MG63 (cell line): ENCODE results near the gene SMAD3. TPM values are rescaled to one million over a fixed set of nuclear protein-coding genes. Genes with fewer than 3 reads are reported as not detected.

Source experiments
- DNase-seq: peaks from one replicate; pipeline ENCODE4 v3.0.0-alpha.2; 2020
- H3K27me3 ChIP-seq: fragments of 250-450 bp; sonication (Bioruptor Pico); 2 replicates; pipeline ENCODE4 v1.5.1; 2020; ENCODE audit warnings: mild to moderate bottlenecking, moderate library complexity
- H3K36me3 ChIP-seq: fragments of 250-450 bp; sonication (Bioruptor Pico); 2 replicates; pipeline ENCODE4 v1.5.1; 2020; ENCODE audit warnings: mild to moderate bottlenecking, moderate library complexity
- H3K4me3 ChIP-seq: fragments of 250-450 bp; sonication (Bioruptor Pico); 2 replicates; pipeline ENCODE4 v1.5.1; 2020; ENCODE audit warnings: mild to moderate bottlenecking, moderate library complexity
- H3K9me3 ChIP-seq: fragments of 250-450 bp; sonication (Bioruptor Pico); 2 replicates; pipeline ENCODE4 v1.5.1; 2020; ENCODE audit warnings: mild to moderate bottlenecking, moderate library complexity
- total RNA-seq: library from RNA; depleted of rRNA; stranded (reverse); fragments of >200 nt; shearing (Covaris generic); gene quantifications from 2 replicates; pipeline ENCODE4 v1.2.3, GENCODE V29; 2014; ENCODE audit warnings: low replicate concordance

Gene SMAD3
- total RNA-seq, 1 experiment from 2014 or later = 38.2 TPM

DNA sequence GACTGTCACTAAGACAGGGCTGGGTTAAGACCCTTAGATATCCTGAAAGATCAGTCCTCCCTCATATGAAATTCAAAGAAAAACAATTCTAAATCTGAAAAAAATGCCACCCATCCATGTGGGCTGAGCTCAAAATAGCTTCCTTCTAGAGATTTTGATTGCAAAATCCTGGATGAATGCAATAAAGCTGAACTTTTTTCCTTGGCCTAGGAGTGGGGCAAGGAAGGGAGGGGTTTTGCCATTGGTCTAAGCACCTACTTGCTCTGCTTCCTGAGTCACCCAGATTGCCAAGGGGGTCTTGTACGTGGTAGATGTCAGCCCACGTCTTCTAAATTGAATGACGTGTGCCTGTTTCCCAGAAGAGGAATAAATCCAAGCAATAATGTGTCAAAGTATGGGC lies 15.3 kb upstream of the SMAD3 start:
- DNase-seq = peak; percentile 61
- no peaks in the 10 kb centered on the region for H3K9me3 ChIP-seq
- no peak overlapping the region for H3K4me3 ChIP-seq
- H3K27me3 ChIP-seq = no peaks in the 10 kb centered on the region
- peaks cover 3% of the 10 kb centered on the region; the same call in 1 of the 2 replicates for H3K36me3 ChIP-seq

DNA sequence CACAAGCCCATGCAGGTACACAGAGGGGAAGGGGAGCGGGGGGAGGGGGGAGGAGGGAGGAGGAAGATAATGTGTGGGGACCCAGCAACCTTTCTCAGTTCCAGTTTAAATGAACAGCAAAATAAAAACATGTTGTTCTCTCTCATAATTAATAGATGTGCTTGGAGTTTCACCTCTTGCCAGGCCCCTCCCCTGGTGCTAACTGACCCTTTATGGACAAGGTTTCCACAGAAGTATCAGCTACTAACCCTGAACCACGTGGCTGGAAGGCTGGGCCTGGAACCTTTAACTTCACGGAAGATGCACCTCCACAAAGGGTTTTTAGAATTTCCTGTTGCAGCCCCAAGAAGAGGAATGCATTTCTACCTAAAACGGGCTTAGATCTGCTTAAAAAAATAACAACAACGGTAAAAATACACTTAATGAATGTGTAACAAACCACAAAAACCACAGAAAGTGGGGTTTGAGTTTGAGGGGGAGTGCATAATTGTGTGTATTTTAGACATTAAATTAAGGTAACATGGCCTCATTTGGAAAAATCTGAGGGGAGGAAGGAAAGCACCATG lies 14.8 kb upstream of the SMAD3 start:
- no peaks in the 10 kb centered on the region for H3K27me3 ChIP-seq
- H3K4me3 ChIP-seq = no peak overlapping the region
- no peaks in the 10 kb centered on the region for H3K9me3 ChIP-seq
- peaks cover 3% of the 10 kb centered on the region; the same call in 1 of the 2 replicates for H3K36me3 ChIP-seq
- DNase-seq = no peak

DNA sequence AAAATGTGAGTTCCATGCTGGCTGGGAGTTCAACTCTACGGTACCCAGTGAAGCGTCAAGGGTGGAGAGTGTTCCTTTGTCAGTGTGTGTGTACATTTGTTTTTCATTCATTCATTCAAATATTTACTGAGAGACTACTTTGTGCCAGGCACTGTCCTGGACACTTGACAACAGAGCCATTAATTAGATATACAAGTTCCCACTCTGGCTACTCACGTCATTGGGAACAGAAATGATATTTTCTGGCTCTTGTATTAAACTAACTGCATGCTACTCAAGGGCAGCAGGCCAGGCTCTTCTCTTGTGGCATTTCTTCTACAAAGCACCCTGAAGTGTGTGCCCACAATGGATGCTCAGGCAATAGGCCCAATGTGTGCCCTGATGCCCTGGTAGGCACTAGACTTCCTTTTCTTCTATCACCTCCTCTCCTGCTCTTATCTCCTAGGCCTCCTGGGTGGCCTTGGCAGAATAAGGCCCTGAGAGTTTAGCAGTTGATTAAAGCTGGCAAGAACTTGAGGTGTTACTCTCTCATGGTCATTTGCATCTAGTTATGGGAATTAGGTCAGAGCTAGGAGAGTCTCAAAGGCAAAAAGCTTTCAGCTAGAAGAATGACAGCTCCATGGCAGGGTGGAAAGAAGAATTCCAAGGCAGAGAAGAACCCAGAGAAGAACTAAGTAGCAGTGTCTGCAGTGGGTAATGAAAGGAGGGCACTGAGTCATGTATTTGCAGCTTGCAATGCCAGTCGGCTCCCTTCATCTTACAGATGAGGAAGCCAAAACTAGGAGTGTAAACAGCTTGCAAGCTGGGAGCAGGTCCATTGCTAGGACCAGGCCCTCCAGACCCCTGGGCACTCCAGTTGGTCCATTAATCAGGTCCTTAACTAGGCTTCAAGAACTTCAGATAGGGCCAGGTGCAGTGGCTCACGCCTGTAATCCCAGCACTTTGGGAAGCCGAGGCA lies 14.0 kb upstream of the SMAD3 start:
- peaks cover 3% of the 10 kb centered on the region; the same call in 1 of the 2 replicates for H3K36me3 ChIP-seq
- H3K9me3 ChIP-seq = no peaks in the 10 kb centered on the region
- no peak overlapping the region for H3K4me3 ChIP-seq
- DNase-seq = no peak
- H3K27me3 ChIP-seq = no peaks in the 10 kb centered on the region

DNA sequence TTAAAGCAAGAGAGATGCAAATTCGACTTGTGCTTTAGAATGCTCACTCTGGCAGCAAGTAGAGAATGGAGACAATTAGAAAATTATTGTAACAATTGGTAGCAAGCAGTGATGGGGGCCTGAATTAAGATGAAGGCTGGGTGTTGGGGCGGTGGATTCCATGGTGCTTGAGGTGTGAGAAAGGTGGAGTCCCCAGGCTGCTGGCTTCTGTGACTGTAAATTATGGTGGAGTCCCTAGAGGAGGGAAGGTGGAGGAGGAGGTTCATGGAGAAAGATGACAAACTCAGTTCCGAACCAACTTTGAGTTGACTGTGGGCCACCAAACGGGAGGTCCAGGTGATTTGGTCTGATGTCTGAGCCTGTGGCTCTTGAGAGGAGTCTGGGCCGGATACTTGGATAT lies 10.7 kb upstream of the SMAD3 start:
- no peaks in the 10 kb centered on the region for H3K27me3 ChIP-seq
- no peaks in the 10 kb centered on the region for H3K9me3 ChIP-seq
- DNase-seq = no peak
- peaks cover 3% of the 10 kb centered on the region; the same call in 1 of the 2 replicates for H3K36me3 ChIP-seq
- no peak overlapping the region for H3K4me3 ChIP-seq

DNA sequence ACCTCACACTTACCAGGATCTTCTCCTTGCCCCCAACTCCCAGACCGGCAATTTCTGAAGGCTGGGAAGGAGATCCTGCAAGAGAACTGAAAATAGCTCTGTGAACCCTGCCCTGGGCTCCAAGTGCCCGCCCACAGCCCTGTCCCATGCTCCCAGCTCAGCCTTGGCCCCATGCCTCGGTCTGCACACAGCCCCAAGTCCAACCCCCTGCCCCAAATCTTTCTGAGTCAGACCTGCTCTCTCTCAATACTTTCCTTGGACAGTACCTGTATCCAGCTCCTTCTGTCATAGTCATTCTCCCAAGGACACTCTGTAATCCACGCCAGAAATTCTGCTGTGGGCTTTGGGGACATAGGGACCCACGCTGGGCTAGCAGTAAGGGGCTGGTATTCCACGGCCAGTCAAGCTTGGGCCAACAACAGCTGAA lies 6.3 kb upstream of the SMAD3 start:
- Histone ChIP-seq H3K4me3 (peak overlapping the region; percentile 13), H3K36me3 (no peaks in the 10 kb centered on the region), H3K27me3 (no peaks in the 10 kb centered on the region), H3K9me3 (no peaks in the 10 kb centered on the region)
- peak; percentile 77 for DNase-seq

DNA sequence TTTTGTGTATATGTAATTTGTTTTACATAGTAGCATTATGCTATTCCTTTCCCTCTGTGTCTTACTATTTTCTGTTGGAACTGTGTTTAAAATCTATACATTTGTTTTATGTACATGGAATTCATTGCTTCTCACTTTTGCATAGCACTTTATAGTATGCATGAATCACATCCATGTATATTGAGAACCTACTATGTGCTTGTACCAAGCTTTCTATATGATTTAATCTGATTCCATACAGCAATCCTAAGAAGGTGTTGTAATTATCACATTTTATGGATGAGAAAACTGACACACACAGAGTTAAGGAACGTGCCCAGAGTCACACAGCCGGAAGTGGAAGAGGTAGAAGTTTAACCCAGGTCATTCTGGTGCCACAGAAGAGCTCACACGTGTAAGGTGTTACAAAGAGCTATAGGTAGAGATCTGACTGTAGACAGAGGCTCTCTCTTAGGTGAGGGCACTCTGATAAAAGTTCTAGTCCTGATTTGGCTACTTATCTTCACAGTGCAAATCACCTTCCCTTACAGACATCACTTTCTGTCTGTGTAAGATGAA lies 3.5 kb upstream of the SMAD3 start:
- Histone ChIP-seq H3K9me3 (no peaks in the 10 kb centered on the region), H3K4me3 (no peak overlapping the region), H3K36me3 (peaks cover 8% of the 10 kb centered on the region), H3K27me3 (no peaks in the 10 kb centered on the region)
- no peak for DNase-seq

DNA sequence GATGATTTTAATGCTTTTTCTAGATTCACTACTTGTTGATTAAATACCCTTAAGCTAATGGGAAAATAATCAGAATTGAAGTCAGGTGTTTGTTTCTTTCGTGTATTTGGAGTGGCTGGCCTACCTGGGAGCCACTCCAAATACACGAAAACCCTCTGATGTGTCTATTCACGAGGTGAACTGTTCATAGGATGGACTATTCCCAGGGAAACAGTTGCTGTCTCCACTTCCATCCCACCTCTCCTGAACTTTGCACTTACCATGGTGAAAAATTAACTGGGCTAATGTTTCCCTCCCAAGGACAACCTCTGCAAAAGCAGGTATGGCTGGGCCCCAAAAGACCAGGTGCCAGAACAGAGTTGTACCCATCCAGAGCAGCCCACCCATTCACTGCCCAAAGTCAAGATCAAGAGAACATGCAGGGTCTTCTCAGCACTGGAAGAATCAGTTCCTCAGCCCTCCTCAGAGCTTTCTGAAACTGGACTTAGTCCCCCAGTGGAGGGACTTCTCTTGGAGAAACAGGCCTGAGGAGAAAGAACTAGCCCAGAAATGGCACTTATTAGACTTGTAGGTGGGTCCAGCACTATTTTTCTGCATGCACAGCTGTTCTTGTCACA lies 2.9 kb upstream of the SMAD3 start:
- no peaks in the 10 kb centered on the region for H3K9me3 ChIP-seq
- H3K4me3 ChIP-seq = no peak overlapping the region
- no peaks in the 10 kb centered on the region for H3K27me3 ChIP-seq
- DNase-seq = no peak
- H3K36me3 ChIP-seq = peaks cover 13% of the 10 kb centered on the region

DNA sequence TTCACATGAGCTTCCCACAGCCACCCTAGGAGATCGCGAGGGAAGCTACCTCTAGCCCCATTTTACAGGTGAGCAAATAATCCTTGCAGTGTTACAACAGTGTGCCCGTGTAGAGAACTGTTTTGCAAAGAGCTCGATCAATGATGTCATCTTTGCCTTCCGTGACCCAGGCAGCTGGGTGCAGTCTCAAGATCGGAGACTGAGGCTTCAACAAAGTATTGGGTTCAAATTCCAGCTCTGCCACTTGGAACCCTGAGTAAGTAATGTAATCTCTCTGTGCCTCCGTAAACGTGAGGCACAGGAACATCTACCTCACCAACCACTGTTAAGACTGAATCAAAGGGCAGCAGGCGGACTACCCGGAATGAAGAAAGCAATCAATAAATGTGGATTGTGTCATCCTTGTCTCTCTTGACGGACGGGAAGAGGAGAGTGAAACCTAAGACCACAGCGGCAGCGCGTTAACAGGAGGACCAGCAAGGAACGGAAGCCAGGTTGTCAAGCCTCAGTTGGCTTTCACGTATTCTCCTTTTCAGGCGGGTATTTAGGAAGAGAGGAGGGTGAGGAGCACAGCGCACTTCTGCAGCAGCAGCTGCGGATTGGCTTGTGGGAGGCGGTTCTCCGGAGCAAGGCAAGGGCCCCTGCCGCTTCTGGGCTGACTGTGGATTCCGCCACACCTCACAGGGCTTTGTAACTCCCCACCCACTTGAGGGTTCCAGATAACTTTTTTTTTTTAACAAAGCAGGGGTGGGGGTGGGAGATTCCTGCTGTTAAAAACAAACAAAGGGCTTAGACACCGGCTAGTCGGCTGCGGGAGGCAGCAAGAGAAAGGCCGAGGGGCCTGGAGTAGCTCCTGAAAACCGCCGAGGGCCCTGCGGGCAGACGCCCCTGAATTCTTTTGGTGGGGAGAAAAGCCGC lies 1.5 kb upstream of the SMAD3 start:
- Histone ChIP-seq H3K4me3 (no peak overlapping the region), H3K27me3 (no peaks in the 10 kb centered on the region), H3K9me3 (no peaks in the 10 kb centered on the region), H3K36me3 (peaks cover 28% of the 10 kb centered on the region)
- DNase-seq = no peak

DNA sequence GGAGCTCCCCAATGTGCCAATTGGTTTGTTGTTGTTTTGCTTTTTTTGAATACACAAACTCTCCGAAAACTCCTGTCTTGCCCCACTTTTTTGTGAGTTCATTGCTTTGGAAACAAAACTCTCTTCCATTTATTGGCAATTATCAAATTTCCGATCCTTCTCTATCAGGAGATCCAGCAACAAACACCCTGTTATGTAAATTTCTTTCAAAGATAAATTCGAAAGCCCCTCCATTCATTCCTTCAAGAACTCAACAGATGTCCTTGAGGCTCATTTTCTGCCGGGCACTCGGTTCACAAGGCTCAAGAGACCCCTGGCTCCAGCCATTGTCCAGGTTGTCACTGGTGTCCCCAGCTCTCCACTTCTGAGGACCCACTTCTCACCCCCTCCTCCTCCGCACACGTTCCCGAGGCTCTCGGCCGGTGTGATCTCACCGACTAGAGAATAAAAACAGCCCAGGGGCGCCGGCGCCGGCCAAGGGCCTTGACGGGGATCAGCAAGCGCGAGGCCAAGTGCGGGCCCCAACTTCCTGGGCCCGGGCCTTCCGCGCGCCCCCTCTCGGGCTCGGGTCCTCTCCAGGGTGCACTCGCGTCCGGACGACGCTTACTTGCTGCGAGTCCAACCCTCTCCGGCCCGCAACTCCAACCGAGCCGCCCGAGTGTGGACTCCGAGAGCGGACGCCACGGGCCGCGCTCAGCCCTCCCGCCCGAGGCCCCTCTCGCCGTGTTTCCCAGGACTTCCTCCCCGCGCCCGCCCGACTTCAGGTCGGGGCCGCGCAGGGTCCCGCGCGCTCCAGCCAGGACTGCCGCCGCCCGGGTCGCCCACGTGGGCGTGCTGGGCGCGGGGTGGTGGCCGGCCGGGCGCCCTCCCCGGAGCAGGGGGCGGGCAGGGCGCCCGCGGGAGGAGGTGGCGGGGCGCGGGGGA lies 533 bp upstream of the SMAD3 start:
- no peak for DNase-seq

DNA sequence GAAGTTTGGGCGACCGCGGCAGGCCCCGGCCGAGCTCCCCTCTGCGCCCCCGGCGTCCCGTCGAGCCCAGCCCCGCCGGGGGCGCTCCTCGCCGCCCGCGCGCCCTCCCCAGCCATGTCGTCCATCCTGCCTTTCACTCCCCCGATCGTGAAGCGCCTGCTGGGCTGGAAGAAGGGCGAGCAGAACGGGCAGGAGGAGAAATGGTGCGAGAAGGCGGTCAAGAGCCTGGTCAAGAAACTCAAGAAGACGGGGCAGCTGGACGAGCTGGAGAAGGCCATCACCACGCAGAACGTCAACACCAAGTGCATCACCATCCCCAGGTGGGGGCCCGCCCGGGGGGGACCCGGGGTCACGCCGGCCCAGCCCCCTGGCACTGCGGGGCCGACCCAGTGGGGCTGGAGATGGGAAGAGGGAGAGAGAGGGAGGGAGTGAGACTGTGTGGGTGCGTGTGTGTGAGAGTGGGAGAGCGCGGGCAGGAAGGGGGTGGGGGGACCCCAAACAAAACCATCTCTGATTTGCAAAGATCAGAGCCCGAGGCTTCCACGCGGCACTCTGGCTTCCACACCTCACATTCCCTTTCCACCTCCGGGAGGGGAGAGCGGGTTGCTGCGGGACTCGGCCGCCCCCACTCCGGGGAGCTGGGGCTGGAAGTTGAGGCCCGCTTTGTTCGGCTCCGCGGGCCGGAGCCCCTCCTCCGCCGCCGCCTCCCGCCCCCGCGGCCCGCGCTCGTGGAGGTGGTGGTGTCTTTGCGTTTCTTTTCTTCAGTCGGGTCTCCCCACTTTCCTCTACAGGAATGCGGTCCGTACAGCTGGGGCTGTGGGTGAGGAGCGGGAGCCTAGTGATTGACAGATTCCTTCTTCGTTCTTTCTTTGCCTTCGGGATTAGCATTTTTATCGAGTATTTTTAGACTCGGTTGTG lies 898 bp downstream of the SMAD3 start:
- no peaks in the 10 kb centered on the region for H3K9me3 ChIP-seq
- H3K36me3 ChIP-seq = peaks cover 52% of the 10 kb centered on the region

More for the DNA sequence above, 533 bp upstream of the SMAD3 start:
- H3K36me3 ChIP-seq = peaks cover 37% of the 10 kb centered on the region
- H3K9me3 ChIP-seq = no peaks in the 10 kb centered on the region
- no peaks in the 10 kb centered on the region for H3K27me3 ChIP-seq
- H3K4me3 ChIP-seq = peak overlapping the region; percentile 51

DNA sequence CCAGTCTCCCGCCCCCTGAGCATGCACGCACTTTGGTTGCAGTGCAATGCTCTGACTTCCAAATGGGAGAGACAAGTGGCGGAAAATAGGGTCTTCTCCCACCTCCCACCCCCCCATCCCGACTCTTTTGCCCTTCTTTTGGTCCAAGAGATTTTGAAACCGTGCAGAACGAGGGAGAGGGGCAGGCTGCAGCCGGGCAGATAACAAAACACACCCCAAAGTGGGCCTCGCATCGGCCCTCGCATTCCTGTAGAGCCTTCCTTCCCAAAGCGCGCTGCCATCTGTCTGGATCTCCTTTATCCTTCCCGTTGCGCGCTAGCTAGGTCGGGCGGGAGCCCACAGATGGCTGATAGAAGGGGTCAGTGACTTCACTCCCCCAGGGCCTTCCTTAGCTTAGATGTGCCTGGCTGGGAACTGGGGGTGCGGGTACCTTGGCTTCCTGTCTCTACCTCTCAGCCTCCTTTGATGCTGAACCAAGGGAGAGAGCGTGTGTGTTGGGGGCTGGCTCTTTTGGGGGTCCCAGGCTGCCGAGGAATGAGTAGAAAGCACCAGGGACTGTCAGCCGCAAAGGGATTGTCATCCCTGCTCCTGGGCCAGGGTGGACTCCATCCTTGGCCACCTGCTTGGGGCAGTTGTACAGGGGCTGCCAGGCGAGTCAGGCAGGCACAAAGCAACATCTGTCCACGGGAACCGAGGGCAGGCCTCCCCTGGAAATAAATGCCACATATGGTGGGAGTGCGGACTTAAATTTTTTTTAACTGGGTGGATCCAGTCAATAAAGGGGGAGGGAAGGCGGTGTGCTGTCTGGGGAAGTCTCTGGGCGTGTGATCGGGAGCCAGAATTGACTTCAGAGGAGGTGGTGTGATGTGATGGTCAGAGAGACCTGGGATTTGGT lies 1.8 kb downstream of the SMAD3 start:
- peak overlapping the region; percentile 95 for H3K4me3 ChIP-seq
- H3K9me3 ChIP-seq = no peaks in the 10 kb centered on the region
- no peak for DNase-seq
- no peaks in the 10 kb centered on the region for H3K27me3 ChIP-seq
- peaks cover 61% of the 10 kb centered on the region for H3K36me3 ChIP-seq

More for the DNA sequence above, 898 bp downstream of the SMAD3 start:
- DNase-seq = no peak
- Histone ChIP-seq H3K4me3 (peak overlapping the region; percentile 95), H3K27me3 (no peaks in the 10 kb centered on the region)

DNA sequence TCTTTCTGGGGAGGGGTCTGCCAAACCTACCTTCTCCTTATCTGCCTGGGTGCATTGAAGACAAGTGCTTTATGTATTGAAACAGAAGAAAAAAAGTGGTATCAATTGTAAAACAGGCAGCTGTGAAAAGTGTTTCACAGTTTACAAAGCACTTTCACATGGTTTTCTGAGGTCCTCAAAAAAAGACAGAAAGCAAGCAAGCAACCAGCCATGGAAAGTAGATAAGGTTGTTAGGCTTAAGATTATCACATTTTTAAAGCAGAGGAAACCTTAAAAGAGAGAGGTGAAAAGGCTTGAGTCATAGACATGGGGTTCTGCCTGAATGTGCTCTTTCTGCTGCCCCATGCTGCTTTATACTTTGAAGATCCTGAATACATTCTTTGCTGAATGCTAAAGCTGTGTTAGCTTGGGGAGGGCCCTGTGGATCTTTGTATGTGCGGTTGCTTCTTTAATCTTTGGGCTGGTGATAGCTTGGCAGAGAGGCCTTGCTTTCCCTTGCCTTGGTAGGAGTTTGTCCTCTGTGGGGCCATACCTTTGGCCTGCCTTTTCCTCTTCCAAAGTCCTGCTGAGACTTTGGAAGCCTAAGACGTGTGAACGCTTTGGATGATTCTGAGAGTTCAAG lies 2.6 kb downstream of the SMAD3 start:
- Histone ChIP-seq H3K36me3 (peaks cover 69% of the 10 kb centered on the region), H3K27me3 (no peaks in the 10 kb centered on the region), H3K4me3 (peak overlapping the region; percentile 95), H3K9me3 (no peaks in the 10 kb centered on the region)
- DNase-seq = no peak

DNA sequence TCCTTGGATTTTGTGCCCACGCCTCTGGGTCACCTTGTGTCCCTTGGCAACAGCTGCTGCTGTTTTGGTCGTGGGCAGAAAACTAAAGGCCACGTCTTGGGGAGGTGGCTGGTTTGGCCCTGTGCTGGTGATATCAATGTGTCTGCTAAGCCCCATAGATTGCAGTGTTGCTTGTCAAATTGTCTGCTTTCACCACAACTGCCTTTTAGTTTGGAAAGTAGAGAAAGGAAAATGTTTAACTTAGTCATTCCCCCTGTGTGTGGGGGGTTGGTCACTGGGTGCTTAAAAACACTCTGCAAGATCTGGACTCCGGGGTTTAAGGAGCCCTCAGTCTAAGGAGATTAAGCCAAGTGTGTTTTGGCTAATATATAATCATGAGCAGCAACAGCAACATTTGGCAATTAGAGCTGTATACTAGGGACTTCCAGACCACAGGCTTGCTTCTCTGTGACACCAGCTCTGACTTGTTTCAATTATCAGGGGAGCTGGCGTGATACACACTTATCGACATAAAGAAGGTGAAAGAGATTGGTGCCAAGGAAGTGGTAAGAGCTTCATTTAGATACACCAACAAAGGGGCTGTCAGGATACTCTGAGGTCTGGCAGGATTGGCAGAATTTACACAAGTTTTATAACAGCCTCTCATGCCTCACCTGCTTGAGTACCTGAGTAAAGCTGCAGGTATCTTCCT lies 3.5 kb downstream of the SMAD3 start:
- DNase-seq = no peak

More for the DNA sequence above, 3.5 kb downstream of the SMAD3 start:
- H3K36me3 ChIP-seq = peaks cover 77% of the 10 kb centered on the region
- no peaks in the 10 kb centered on the region for H3K27me3 ChIP-seq
- H3K4me3 ChIP-seq = peak overlapping the region; percentile 95
- no peaks in the 10 kb centered on the region for H3K9me3 ChIP-seq
